LNCAP (cell line): ENCODE data around the gene HEATR5A.

Source experiments
- TF ChIP-seq, protein P1 (sequence below): fragments of 450-650 bp; IDR thresholded peaks from 2 replicates; pipeline ENCODE4 v1.5.1; 2017; ENCODE audit warnings: mild to moderate bottlenecking

The HEATR5A gene

DNA sequence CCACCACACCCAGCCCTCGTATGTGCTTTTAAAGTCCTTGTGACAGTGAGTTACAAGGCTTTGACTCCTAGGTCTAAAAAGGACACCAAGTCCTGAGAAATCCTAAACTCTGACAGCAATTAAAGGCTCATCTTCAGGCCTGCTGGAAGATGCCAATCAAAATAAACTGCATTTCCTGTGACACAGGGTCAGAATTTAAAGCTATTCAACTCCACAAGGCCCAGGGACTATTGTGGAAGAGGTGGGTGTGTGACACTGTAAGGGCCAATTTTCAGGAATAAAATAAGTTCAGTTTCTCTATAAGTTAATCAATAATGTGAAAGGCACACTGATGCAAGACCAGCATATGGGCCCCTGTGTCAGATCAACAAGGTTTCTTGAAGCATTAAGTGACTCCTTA, 143.3 kb downstream of the HEATR5A start:
- TF ChIP-seq, protein P1, sequence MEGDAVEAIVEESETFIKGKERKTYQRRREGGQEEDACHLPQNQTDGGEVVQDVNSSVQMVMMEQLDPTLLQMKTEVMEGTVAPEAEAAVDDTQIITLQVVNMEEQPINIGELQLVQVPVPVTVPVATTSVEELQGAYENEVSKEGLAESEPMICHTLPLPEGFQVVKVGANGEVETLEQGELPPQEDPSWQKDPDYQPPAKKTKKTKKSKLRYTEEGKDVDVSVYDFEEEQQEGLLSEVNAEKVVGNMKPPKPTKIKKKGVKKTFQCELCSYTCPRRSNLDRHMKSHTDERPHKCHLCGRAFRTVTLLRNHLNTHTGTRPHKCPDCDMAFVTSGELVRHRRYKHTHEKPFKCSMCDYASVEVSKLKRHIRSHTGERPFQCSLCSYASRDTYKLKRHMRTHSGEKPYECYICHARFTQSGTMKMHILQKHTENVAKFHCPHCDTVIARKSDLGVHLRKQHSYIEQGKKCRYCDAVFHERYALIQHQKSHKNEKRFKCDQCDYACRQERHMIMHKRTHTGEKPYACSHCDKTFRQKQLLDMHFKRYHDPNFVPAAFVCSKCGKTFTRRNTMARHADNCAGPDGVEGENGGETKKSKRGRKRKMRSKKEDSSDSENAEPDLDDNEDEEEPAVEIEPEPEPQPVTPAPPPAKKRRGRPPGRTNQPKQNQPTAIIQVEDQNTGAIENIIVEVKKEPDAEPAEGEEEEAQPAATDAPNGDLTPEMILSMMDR, result no peak

DNA sequence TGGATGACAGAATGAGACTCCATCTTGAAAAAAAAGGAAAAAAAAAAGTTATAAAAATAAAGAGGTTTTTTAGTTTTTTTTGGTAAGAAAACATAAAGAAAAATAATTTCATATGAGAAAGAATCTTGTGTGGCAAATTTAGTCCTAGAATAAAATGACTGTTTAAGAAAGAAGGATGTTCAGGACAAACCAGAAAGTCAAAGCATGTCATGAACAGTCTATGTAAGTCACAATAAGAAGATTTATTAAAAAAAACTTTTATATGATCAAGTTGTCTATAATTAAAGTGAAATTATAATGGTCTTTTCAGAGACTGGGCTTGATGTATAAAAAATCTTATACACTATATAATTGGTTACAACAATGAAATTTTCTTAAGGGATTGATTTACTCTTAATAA, 144.6 kb downstream of the HEATR5A start:
- TF ChIP-seq, protein P1, result no peak

DNA sequence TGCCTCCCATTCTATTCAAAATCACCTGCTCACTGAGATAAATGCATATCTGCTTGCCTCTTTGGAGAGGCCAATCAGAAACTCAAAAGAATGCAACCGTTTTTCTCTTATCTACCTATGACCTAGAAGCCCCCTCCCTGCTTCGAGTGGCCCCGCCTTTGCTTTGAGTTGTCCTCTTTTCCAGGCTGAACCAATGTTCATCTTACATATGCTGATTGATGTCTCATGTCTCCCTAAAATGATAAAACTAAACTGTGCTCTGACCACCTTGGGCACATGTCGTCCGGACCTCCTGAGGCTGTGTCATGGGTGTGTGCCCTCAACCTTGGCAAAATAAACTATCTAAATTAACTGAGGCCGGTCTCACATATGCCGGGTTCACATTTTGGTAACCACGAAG, 148.7 kb downstream of the HEATR5A start:
- TF ChIP-seq, protein P1, result no peak

DNA sequence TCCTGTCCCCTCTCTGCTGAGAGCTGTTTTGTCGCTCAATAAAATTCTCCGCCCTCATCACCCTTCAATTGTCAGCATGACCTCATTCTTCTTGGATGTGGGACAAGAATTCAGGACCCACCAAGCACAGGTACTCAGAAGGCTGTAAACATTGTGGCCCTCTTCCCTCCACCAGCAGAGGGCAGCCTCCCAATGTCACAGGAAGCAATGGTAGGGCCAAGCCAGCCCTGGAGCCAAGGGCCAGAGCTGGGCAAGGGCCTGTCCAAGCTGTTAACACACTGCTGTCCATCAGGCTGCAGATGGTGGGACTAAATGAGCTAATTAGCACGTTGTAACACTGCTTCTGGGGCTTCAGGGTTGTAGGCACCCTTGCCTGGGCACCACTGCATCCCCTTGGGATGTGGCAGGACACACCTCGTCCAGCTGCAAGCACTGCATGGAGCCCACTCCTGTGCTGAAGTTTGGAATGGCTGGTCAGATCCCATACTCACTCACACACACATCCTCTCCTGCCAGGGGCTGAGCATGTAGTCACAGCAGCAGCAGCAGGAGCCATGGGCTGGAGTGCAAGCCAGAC, 150.1 kb downstream of the HEATR5A start:
- TF ChIP-seq, protein P1, result no peak; the same call in 1 of the 2 replicates

DNA sequence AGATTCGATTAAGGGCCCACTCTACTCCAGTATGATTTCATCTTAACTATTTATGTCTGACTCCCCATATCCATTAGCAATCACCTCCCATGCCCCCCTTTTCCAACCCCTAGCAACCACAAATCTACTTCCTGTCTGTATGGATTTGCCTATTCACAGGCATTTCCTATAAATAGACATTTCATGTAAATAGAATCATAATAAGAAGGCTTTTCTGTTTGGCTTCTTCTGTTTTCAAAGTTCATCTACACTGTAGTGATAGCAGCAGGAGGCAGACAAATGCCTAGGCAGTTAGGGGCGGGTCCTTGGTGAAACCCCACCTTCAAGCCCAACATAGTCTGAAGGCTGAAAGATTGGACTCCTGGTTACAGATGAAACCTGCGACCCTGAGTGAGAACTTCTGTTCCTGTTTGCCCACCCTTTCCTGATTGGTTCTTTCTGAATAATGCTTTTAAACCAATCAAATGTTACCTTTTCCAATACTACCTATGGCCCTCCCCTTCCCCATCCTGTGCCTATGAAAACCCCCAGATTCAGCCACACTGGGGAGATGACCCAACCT, 150.6 kb downstream of the HEATR5A start:
- TF ChIP-seq, protein P1, result no peak

DNA sequence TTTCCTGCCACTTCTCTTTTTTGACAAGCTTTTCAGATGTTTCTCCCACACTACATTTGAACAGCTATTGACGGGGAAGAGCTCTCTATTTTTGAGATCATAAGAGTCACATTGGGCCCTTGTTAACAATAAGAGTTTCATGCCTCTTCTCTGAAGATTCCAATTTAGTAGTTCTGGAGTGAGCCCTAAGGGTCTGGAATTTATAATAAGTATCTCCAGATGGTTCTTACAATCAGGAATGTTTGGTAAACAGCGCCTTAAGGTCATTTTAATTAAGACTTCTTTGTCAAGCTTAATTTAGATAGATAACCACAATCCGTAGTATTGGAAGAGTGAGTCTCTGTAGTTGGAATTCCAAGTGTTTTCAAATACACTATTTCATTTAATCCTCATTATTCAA, 152.1 kb downstream of the HEATR5A start:
- TF ChIP-seq, protein P1, result no peak

DNA sequence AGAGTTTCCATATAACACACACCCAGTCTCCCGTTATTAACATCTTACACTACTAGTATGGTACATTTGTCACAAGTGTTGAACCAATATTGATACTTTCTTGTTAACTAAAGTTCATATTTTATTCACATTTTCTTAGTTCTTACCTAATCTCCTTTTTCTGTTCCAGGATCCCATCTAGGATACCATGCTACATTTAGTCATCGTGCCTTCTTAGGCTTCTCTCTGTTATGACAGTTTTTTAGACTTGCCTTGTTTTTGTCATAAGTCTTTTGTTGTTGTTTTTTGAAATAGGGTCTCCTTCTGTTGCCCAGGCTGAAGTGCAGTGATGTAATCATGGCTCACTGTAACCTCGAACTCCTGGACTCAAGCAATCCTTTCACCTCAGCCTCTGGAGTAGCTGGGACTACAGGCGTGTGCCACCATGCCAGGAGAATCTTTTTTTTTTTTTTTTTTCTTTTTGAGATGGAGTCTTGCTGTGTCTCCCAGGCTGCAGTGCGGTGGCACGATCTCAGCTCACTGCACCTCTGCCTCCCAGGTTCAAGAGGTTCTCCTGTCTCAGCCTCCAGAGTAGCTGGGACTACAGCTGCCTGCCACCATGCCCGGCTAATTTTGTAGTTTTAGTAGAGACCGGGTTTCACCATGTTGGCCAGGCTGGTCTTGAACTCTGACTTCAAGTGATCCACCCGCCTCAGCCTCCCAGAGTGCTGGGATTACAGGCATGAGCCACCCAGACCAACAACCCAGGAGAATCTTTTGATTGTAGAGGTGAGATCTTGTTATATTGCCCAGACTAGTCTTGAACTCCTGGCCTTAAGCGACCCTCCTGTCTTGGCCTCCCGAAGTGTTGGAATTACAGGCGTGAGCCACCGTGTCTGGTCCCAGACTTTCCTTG, 153.7 kb downstream of the HEATR5A start:
- TF ChIP-seq, protein P1, result no peak
